ENCODE results near the gene TTC16. TPM values are rescaled to one million over a fixed set of nuclear protein-coding genes. Genes with fewer than 3 reads are reported as not detected.

TTC16 gene
- total and polyA plus RNA-seq, 4 donors: 0.02 to 0.08 TPM; not detected in 2

- DNase-seq (ENCODE audit: low spot score): peak; percentile 47
- Histone ChIP-seq H3K27me3 (ENCODE audit: control insufficient read depth in 4 of 4, insufficient read depth in 4 of 4, low read length in 3 of 4) (no peaks in the 10 kb centered on the region), H3K9ac (ENCODE audit: low read depth in 1 of 2, low read length in 2 of 2) (no peak overlapping the region), H3K36me3 (ENCODE audit: control insufficient read depth in 4 of 4, insufficient read depth in 3 of 4, low read depth in 1 of 4, low read length in 3 of 4) (peaks cover 0 to 2% (median under 1%) of the 10 kb centered on the region in 4 donors), H3K27ac (ENCODE audit: low read depth in 1 of 2, low read length in 2 of 2) (no peak overlapping the region), H3K4me1 (ENCODE audit: control insufficient read depth in 4 of 4, insufficient read depth in 4 of 4, low read length in 3 of 4) (no peaks in the 10 kb centered on the region), H3K9me3 (ENCODE audit: control insufficient read depth in 4 of 4, low read length in 3 of 4) (no peaks in the 10 kb centered on the region), H3K4me3 (ENCODE audit: low read depth in 1 of 3, low read length in 3 of 3) (no peak overlapping the region)
- 35% methylated on average over 38 of the region's 38 CpGs for WGBS
- TF ChIP-seq EGR1 (IDR thresholded peaks at IDR 0.05; ENCODE audit: low read depth in 2 of 2) (no peak), ATF3 (IDR thresholded peaks at IDR 0.05) (no peak), FOXA2 (IDR thresholded peaks at IDR 0.05) (no peak), FOXA1 (IDR thresholded peaks at IDR 0.05) (no peak), YY1 (IDR thresholded peaks at IDR 0.05) (no peak)
Observed at GRCh38 chr9:127741831-127742434, 26.1 kb downstream of the TTC16 start.

- Histone ChIP-seq H3K36me3 (ENCODE audit: control insufficient read depth in 4 of 4, insufficient read depth in 3 of 4, low read depth in 1 of 4, low read length in 3 of 4) (peaks cover 0 to 4% (median 1%) of the 10 kb centered on the region in 4 donors), H3K9me3 (ENCODE audit: control insufficient read depth in 4 of 4, low read length in 3 of 4) (no peaks in the 10 kb centered on the region), H3K9ac (ENCODE audit: low read depth in 1 of 2, low read length in 2 of 2) (no peak overlapping the region), H3K27me3 (ENCODE audit: control insufficient read depth in 4 of 4, insufficient read depth in 4 of 4, low read length in 3 of 4) (no peaks in the 10 kb centered on the region), H3K4me3 (ENCODE audit: low read depth in 1 of 3, low read length in 3 of 3) (no peak overlapping the region), H3K4me1 (ENCODE audit: control insufficient read depth in 4 of 4, insufficient read depth in 4 of 4, low read length in 3 of 4) (no peaks in the 10 kb centered on the region), H3K27ac (ENCODE audit: low read depth in 1 of 2, low read length in 2 of 2) (no peak overlapping the region)
- 35% methylated on average over 33 of the region's 33 CpGs for WGBS
- no peak for DNase-seq (ENCODE audit: low spot score)
- TF ChIP-seq HNF4G (IDR thresholded peaks at IDR 0.05) (no peak), MAX (IDR thresholded peaks at IDR 0.05) (no peak), REST (IDR thresholded peaks at IDR 0.05) (no peak), FOXA1 (IDR thresholded peaks at IDR 0.05) (no peak)
Observed at GRCh38 chr9:127742435-127743088, 26.7 kb downstream of the TTC16 start.

- DNase-seq (ENCODE audit: low spot score): no peak
- 92% methylated on average over 19 of the region's 19 CpGs for WGBS
Observed at GRCh38 chr9:127744398-127745110, 28.7 kb downstream of the TTC16 start.

More at GRCh38 chr9:127744398-127745110, 28.7 kb downstream of the TTC16 start:
- Histone ChIP-seq H3K4me3 (ENCODE audit: low read depth in 1 of 3, low read length in 3 of 3) (no peak overlapping the region), H3K27me3 (ENCODE audit: control insufficient read depth in 4 of 4, insufficient read depth in 4 of 4, low read length in 3 of 4) (no peaks in the 10 kb centered on the region), H3K36me3 (ENCODE audit: control insufficient read depth in 4 of 4, insufficient read depth in 3 of 4, low read depth in 1 of 4, low read length in 3 of 4) (peaks cover 2 to 6% (median 2%) of the 10 kb centered on the region in 4 donors), H3K27ac (ENCODE audit: low read depth in 1 of 2, low read length in 2 of 2) (no peak overlapping the region), H3K9me3 (ENCODE audit: control insufficient read depth in 4 of 4, low read length in 3 of 4) (no peaks in the 10 kb centered on the region), H3K9ac (ENCODE audit: low read depth in 1 of 2, low read length in 2 of 2) (no peak overlapping the region), H3K4me1 (ENCODE audit: control insufficient read depth in 4 of 4, insufficient read depth in 4 of 4, low read length in 3 of 4) (no peaks in the 10 kb centered on the region)
- TF ChIP-seq RAD21 (IDR thresholded peaks at IDR 0.05): no peak
- TF ChIP-seq HNF4A (conservative IDR thresholded peaks at IDR 0.05): no peak
- TF ChIP-seq FOXA2 (IDR thresholded peaks at IDR 0.05): no peak
- TF ChIP-seq GABPA (IDR thresholded peaks at IDR 0.05 in 1 of 2, conservative IDR thresholded peaks at IDR 0.05 in 1 of 2): no peak
- no peak for TF ChIP-seq JUND (IDR thresholded peaks at IDR 0.05)
- TF ChIP-seq MAX (IDR thresholded peaks at IDR 0.05): no peak
- TF ChIP-seq ATF3 (IDR thresholded peaks at IDR 0.05): no peak
- no peak for TF ChIP-seq EGR1 (IDR thresholded peaks at IDR 0.05; ENCODE audit: low read depth in 2 of 2)
- no peak for TF ChIP-seq HNF4G (IDR thresholded peaks at IDR 0.05)
- no peak for TF ChIP-seq REST (IDR thresholded peaks at IDR 0.05)
- TF ChIP-seq YY1 (IDR thresholded peaks at IDR 0.05): no peak
- TF ChIP-seq SP1 (IDR thresholded peaks at IDR 0.05): no peak
